ENCODE data around the gene CCDC13.

CCDC13 gene

DNA sequence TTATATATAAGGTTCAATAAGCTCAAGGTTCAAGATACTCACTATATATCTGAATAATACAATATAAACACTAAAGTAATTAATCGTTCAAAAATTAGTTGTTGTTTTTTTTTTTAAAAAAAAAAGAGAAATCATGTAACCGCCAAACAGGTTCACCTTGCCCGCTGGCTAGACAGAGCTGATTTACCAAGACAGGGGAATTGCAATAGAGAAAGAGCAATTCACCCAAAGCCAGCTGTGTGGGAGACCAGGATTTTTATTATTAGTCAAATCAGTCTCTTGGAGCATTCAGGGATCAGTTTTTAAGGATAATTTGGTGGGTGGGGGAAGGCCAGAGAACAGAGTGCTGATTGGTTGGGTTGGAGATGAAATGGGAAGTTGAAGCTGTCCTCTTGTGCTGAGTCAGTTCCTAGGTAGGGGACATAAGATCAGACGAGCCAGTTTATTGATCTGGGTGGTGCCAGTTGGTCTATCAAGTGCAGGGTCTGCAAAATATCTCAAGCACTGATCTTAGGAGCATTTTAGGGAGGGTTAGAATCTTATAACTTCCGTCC is 23.4 kb upstream of the CCDC13 start:
- DNase-seq (ENCODE audit: low spot score) = no peak

DNA sequence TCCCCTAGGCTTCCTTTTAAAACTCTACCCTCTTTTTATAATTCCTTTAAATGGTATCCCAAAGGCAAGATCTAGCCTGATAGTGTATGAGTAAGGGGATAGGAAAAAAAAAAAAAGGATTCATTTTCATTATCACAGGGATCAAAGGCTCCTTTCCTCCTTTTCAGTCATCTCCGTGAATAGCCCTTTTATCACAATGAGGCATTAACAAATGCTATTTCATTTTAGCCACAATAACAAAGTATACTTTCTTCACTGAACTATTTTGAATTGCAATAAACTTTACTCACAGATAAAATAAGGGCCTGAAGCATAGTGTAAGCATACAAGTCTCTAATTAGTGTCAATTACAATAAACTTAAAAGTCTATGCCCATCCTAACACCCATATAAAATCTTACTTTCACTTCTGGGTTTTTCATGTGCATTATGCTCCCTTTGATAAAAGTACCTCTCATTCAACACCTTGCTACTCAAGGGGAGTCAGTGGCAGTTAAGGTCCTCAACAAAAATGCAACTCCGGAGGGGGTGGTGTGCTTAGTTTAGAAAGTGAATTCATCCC is 22.6 kb upstream of the CCDC13 start:
- no peak for DNase-seq (ENCODE audit: low spot score)

DNA sequence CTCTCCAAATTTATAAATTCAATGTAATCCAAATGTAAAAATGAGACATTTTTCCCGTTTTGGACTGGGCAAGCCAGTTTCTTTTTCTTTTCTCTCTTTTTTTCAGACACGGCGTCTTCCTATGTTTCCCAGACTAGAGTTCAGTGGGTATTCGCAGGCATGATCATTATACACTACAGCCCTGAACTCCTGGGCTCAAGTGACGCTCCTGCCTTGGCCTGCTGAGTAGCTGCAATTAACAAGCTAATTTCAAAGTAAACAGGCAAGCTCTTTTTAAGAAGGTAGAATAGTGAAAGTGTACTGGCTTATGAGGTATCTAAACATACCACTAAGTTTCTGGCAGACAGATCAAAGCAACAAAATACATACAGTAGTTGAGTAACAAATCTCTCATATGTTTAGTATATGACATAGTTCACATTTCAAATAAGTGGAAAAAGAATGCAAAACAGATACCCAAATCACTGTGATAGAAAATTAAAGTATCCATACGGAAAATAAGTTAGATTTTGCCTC is 17.7 kb upstream of the CCDC13 start:
- no peak for DNase-seq (ENCODE audit: low spot score)

DNA sequence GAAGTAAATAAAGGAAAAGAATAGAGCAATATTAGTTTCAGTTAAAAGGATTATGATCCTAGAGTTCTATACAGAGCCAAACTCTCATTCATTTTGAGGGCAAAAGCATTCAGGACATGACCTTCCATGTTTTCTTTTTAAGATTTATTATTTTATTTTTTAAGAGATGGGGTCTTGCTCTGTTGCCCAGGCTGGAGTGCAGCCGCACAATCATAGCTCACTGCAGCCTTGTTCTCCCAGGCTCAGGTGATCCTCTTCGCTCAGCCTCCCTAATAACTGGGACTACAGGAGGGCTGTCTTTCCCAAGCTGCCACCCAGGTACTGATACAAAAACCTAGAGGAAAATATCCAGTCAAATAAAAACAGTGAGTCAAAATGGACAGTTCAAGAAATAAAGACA is 13.6 kb upstream of the CCDC13 start:
- no peak for DNase-seq (ENCODE audit: low spot score)

DNA sequence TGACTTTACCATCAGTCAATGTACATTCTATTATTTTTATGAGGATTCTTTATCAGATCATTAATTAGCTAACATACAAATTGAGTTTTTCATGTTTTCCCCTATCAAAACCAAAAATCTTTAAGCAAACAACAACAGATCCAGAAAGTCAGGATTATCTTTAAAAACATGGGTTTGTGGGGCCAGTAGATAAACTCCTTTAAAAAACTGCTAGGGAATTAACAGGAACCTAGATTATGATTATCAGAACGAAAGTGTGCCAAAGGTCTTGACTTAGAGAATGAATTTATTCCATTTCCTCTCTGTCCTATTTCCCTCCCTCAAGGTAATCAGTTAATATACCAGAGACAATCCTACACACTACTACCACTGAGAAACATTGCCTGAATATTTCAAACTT is 13.2 kb upstream of the CCDC13 start:
- DNase-seq (ENCODE audit: low spot score) = no peak

DNA sequence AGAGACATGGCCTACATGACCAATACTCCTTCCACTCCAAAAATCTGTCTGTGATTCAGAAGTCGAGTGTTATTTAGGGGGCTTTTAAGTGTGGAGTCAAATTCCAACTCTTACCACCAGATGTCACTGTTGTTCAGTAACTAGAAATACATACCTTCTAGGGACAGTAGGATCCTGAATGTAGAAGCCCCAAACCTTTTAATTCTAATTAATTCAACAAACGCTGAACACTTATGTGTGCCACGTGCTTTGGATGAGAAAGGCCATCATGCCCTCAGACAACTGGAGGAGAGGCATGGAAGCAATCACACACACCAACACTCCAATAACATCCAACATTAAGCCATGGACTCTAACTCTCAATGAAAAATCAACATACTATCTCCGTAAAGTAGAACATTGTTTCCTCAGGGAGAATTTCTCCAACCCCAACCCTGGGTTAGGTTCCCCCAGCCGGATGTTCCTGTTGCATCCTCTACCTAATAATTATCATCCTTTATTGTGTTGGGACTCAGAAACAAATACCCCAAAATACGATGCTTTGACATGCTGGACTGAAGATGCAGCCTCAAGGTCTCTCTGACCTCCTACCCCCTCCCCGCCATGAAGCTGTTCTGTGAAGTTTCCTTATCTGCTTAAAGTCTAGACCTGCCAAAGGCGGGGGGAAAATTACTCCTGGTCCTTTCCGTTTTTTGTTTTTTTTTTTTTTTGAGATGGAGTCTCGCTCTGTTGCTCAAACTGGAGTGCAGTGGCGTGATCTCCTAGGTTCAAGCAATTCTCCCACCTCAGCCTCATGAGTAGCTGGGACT is 8.0 kb upstream of the CCDC13 start:
- peak; percentile 68 for DNase-seq (ENCODE audit: low spot score)

DNA sequence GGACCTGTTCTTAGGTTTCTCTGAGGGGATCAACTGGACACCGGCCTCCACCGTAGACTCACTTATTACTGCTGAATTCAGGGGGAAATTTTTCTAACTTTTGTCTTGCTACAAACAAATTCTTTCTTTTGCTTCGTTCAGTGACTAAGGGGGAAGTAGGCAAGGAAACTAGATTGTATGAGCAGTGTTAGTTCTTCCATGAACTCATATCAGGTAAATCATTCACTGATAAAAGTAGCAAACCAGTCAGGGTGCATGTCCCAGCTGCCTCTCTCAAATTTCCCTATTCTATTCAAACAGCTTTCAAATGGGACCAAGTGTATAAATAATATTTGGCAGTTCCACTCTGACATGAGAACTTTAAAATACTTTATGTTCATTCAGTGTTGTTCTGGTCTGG is 7.3 kb upstream of the CCDC13 start:
- DNase-seq (ENCODE audit: low spot score) = no peak

DNA sequence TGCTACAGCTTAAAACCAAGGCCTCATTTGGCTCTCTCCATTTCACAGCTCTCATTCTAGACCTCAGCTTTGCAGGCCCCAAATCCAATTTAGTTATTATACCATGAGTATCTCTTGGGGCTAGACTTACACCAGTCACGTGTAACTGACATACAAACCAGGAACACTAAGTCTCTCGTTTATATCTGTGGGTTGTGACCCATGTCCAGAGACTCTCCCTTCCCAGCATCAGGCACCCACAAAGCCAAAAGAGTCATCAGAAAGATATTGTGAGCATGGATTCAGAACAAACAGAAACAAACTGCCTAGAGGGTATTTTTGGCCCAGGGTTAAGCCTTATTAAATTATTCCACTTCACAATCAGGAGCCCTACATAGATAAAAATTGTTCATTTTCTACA is 5.6 kb upstream of the CCDC13 start:
- no peak for DNase-seq (ENCODE audit: low spot score)

DNA sequence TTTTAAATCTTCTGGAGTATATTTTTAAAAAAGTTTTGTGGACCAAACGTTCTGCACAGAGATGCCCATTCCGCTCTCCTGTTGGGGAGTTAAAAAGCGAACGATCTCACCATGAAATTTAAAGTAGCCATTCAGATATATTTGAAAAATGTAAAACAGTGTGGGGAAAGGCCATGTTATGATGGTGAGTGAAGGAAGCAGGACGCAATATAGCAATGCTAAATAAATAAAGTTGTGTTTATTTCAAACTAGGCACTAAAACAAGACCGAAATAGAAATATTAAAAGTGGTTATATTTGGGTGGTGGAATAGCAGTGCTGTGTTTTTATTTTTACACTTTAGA is 327 bp upstream of the CCDC13 start:
- no peak for DNase-seq (ENCODE audit: low spot score)

DNA sequence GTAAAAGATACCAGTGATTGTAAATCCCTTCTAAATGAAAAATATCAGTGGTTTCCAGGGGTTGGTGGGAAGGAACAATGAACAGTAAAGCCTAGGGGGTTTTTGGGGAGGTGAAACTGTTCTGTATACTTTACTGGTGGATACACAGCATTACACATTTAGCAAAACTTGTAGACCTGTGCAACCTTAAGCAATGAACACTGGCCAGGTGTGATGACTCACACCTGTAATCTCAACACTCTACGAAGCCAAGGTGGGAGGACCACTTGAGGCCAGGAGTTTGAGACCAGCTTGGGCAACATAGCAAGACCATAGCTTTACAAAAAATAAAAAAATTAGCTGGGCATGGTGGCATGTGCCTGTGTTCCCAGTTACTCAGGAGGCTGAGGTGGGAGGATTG is 1.8 kb downstream of the CCDC13 start:
- no peak for DNase-seq (ENCODE audit: low spot score)

DNA sequence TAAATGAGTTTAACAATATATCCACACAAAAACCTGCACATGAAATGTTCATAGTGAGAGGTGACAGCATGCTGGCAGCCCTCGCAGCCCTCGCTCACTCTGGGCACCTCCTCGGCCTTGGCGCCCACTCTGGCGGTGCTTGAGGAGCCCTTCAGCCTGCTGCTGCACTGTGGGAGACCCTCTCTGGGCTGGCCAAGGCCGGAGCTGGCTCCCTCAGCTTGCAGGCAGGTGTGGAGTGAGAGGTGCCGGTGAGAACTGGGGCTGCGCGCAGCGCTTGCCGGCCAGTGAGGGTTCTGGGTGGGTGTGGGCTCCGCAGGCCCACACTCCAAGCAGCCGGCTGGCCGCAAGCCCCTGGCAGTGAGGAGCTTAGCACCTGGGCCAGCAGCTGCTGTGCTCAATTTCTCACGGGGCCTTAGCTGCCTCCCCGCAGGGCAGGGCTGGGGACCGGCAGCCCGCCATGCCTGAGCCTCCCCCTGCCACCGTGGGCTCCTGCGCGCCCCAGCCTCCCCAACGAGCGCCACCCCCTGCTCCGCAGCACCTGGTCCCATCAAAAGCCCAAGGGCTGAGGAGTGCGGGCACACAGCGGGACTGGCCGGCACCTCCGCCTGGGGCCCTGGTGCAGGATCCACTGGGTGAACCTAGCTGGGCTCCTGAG is 3.4 kb downstream of the CCDC13 start:
- no peak for DNase-seq (ENCODE audit: low spot score)

DNA sequence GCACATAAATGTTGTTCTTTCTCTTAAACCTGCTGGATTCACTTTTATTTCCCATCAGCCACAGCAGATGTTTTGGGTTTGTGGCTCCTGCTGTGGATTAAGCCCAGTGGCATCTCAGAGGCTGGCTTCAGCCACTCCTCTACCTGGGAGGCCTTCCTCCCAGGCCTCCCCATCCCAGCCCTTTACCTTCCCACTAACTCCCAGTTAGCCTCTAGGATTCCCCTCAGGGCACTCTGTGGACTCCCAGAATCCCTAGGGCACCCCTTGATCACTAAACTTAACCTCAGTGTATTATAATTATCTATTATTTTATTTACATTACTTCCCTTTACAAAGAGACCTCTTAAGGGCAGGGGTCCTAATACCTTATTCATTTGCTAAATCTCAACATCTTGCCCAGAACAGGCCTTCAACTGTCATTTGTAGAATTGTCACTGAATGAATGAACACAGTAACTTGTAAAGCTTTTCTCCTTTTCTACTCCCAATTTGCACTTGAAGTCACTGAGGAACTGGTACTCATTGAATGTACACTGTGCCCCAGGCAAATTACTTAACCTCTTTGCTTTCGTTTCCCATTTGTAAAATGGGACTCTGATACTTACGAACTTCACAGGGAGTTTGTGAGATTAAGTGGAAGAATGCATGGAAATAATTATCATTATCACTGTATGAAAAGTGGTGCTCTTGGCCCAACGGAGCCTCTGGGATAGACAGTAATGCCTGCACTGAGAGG is 8.3 kb downstream of the CCDC13 start:
- no peak for DNase-seq (ENCODE audit: low spot score)

DNA sequence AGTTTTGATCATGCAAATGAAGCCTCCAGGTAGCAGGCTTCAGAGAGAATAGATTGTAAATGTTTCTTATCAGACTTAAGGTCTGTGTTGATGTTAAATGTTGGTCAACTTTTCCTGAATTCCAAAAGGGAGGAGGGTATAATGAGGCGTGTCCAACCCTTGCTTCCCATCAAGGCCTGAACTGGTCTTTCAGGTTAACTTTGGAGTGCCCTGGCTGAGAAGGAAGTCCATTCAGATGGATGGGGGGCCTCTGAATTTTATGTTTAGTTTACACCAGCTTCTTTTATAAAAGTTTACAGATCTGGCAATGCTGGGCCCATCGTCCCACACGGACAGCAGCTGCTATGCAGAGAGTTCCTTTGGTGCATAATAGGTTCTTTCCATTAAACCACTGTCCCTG is 8.9 kb downstream of the CCDC13 start:
- DNase-seq (ENCODE audit: low spot score) = no peak

DNA sequence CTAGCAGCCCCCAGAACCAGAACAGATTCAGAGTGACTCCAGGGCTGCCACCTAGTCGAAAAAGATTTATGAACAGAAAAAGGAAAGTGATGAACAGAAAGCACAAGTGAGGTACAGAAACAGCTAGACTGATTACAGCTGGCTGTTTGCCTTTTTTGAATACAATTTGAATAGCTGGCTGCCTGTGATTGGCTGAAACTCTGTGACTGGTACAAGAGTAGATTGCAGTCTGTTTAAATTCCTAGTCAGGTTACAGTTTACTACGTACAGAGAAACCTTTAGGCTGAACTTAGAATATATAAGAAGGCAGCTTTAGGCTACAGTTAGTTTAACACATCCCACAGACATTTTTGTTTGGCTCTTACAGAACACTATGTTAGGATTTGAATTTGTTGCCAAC is 10.0 kb downstream of the CCDC13 start:
- peak; percentile 79 for DNase-seq (ENCODE audit: low spot score)

DNA sequence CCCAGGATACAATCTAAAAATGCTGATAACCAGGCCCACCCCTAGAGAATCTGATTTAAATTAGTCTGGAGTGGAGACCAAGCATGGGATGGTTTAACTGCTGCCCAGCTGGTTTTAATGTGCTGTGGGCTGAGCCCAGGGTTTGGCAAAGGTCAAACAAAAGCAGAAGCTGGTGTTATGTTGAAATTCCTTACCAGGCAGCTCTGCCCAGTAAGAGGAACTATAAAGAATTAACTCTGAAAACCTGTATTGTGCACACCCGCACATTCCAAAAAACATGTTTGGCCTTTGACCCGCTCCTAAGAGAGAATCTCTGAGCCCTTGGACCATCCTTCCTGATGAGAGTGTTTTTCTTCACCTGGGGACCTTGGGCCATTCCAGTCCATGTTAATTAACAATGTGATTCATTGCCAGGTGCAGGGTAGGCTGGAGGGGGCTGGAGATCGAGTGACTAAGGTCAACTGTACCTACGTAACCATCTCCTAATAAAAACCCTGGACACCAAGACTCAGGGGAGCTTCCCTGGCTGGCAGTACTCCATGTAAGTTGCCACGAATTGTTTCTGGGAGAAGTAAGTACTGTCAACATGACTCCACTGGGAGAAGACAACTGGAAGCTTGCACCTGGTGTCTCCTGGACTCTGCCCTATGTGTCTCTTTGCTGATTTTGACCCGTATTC is 10.9 kb downstream of the CCDC13 start:
- DNase-seq (ENCODE audit: low spot score) = peak; percentile 37

DNA sequence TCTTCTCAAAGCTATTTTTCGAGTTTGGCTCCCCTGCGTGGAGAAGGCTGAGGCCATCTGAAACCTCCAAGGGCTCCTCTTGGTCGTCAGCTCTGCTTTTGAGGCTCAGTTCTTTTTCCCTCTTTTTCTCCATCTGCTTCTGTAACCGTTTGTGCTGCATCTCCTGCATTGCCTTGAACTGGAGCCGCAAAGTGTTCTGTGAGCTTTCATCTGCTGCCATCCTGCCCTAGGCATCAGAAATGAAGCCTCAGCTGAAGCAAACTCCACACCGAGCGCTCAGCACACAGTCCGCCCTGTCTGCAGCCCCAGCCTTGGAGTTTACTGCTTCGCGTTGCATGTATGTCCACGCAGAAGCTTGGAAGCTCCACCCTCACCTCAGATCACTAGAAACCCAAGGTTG is 14.9 kb downstream of the CCDC13 start:
- no peak for DNase-seq (ENCODE audit: low spot score)

DNA sequence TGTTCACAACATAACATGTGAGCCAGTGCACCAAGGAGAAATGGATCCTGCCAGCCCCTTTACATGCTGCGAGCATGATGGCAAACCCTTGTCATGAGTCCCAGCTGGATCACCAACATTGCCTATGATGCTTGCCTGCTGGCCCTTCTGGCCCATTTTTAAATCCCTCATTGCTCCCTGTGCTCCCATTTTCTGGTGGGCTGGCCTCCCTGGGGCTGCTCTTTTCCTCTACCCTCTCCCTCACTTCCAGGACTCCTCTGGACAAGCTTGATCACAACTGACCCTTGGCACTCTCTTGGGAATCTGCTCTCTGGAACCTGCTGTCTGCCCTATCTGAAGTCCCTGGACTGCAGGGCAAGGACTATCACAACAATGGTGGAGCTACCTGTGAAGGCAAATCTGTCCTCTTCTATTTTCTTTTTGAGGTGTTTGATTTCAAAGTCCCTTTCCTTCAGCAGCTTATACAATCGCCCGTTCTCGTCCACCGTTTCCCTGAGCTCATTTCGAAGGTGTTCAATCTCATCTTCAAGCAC is 16.3 kb downstream of the CCDC13 start:
- DNase-seq (ENCODE audit: low spot score) = no peak

DNA sequence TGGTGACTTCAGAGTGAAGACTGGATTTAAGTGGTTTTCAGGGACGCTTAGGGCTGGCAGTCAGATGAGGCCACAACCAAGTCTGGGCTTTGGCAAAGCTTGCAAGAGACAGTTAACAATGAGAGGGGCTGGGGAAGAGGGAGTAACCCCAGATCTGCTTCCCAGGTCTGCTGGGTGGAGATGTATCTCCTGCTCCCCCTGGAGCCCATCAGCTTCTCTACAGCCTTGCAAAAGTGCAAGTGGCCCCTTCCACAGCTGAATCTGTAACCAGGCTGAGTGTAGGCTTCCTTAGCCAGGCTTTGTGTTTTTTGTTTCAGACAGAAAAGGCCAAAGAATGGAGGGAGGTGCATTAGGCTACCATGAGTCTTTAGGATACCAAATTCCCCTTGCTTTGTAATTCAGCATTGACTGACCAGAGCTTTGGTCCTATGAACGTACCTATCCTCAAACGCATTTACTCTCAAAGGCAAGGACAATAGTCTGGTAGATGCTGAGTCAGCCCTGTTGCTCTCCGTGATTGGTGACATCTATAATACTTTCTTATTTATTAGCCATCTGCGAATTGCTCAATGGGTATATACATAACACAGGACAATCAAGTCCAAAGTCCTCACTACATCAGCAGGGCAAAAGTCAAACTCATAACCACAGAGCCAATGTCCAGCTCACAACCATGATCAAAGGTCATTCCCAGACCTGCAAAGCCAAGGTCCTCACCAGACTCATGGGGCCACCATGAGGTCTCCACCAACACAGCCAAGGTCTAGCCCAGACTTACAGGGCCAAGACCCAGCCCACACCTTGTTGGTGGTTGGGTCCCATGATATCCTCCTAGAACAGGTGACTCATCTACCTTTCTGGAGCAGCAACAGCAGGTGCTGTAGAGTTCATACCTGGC is 17.1 kb downstream of the CCDC13 start:
- DNase-seq (ENCODE audit: low spot score) = no peak

DNA sequence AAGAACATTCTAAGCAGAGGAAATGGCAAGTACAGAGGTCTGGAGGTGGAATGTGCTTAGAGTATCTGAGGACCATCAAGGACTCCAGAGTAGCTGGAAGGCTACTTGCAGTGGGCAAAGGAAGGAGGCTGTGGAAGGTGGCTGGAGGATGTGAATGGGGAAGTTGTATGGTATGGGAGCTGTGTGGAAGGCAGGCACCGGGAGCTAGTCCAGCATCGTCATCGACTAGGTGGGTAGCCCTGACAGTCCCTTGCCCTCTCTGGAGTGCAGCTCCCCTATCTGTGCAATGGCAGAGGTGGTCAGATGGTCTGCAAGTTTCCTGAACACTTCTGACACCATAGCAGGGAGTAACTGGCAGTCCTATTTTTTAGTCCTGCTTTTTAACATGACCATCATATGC is 19.3 kb downstream of the CCDC13 start:
- DNase-seq (ENCODE audit: low spot score) = no peak

DNA sequence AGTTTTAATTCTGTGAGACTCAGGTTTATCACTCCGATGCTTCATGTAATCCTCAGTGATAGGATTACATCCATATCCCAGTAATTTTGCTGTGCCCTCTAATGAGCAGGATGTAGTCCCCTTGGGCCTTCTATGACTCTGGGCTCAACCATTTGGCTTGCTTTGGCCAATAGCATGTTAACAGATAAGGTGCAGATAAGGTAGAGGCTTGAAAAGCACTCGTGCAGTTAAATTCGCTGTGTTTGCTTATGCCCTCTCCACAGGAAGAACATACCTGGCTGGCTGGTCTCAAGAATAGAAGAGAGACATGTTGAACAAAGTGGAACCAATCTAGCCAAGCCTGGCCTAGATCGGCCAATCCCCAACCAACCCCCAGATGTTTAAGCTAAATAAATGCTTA is 20.1 kb downstream of the CCDC13 start:
- DNase-seq (ENCODE audit: low spot score) = no peak

DNA sequence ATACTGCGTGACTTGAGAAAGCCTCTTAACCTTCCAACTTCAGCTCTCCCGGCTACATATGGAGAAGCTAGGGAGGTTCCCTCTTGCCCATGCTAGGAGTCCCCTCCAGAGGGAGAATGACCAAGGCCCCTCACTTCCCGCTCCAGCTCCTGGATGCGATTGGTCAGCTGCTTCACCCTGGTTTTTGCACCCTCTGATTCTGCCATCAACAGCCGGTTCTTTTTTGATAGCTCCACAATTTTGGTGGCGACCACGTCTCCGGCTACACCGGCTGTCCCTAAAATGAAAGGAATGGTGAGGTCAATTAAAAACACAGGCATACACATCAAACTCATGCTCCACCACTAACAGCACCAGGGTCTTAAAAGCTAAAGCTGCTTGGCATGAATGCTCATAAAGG is 20.6 kb downstream of the CCDC13 start:
- DNase-seq (ENCODE audit: low spot score) = no peak

Measured in globus pallidus (tissue), 1 donor.